ENCODE results near the gene HDAC7. TPM values are rescaled to one million over a fixed set of nuclear protein-coding genes. Genes with fewer than 3 reads are reported as not detected.

Gene HDAC7
- total and polyA plus RNA-seq, 2 donors from 2014 or later: 35.0 to 132 TPM

DNA sequence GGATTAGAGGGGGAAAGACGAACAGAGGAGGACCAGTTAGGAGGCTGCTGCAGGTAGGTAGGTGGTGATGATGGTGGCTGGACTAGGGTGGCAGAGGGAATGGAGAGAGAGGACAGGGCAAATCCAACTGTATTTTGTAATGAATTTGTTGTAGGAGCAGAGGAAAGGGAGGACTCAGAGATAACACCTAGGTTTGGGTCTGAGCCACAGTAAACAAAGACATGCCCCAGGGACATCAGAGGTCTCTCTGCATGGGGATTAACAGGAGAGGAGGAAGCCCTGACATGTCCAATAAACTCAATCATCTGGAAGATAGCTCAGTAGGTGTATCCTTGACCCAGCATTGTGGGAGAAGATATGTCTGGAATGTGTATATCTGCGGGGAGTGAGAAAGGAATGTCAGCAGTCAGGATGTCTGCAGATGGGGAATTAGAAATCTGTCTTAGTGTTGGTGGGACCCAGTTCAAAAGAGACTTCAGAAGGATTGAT, 51.3 kb downstream of the HDAC7 start:
- H3K4me1 ChIP-seq (ENCODE audit: control insufficient read depth in 2 of 3, insufficient read depth in 2 of 3, low read depth in 1 of 3, low read length in 3 of 3): peaks cover 0 to 24% (median 11%) of the 10 kb centered on the region in 3 donors
- no peak for FAIRE-seq
- peak in 2 of 5 donors; percentile 65 to 78 for DNase-seq
- TF ChIP-seq, protein P1, sequence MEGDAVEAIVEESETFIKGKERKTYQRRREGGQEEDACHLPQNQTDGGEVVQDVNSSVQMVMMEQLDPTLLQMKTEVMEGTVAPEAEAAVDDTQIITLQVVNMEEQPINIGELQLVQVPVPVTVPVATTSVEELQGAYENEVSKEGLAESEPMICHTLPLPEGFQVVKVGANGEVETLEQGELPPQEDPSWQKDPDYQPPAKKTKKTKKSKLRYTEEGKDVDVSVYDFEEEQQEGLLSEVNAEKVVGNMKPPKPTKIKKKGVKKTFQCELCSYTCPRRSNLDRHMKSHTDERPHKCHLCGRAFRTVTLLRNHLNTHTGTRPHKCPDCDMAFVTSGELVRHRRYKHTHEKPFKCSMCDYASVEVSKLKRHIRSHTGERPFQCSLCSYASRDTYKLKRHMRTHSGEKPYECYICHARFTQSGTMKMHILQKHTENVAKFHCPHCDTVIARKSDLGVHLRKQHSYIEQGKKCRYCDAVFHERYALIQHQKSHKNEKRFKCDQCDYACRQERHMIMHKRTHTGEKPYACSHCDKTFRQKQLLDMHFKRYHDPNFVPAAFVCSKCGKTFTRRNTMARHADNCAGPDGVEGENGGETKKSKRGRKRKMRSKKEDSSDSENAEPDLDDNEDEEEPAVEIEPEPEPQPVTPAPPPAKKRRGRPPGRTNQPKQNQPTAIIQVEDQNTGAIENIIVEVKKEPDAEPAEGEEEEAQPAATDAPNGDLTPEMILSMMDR (IDR thresholded peaks at IDR 0.05; ENCODE audit: borderline replicate concordance, extremely low read depth, insufficient read depth): no peak
- no peaks in the 10 kb centered on the region for H3K9me3 ChIP-seq (ENCODE audit: control insufficient read depth in 2 of 3, insufficient read depth in 1 of 3, low read length in 3 of 3)
- intact Hi-C loops (cut with DNase I): no loop called here
- H3K27me3 ChIP-seq (ENCODE audit: control insufficient read depth, insufficient read depth, low read length): no peaks in the 10 kb centered on the region
- no peak overlapping the region for H3K4me3 ChIP-seq (ENCODE audit: low read length in 3 of 3)
- H3K9ac ChIP-seq (ENCODE audit: low read length in 3 of 3): no peak overlapping the region
- H3K36me3 ChIP-seq (ENCODE audit: control insufficient read depth in 2 of 3, insufficient read depth in 3 of 3, low read length in 3 of 3): no peaks in the 10 kb centered on the region
- no peak overlapping the region for H3K27ac ChIP-seq (ENCODE audit: low read depth in 2 of 2, low read length in 2 of 2)

DNA sequence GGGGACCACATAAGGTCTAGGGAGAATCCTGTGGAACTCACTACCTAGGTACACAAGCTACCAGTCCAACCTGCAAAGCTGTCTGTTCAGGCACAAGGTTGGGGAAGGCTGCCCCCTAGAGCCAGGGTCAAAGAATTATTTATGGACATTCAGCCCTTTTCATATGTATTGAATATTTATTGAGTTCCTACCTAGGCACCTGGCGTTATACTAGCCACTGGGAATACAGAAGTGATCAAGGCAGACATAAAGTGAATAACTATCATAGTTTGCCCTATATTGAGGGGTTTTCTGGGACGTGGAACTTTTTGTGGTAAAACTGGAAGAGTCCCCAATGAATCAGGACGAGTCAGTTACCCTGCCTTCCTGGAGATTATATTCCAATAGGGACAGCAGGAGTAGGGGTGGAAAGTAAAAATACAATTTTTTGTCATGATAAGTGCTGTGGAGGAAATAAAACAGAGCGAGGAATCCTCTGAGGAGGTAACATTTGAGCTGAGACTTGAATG, 52.4 kb downstream of the HDAC7 start:
- Histone ChIP-seq H3K9me3 (ENCODE audit: control insufficient read depth in 2 of 3, insufficient read depth in 1 of 3, low read length in 3 of 3) (no peaks in the 10 kb centered on the region), H3K4me1 (ENCODE audit: control insufficient read depth in 2 of 3, insufficient read depth in 2 of 3, low read depth in 1 of 3, low read length in 3 of 3) (peaks cover 7 to 31% (median 22%) of the 10 kb centered on the region in 3 donors), H3K27me3 (ENCODE audit: control insufficient read depth, insufficient read depth, low read length) (no peaks in the 10 kb centered on the region), H3K4me3 (ENCODE audit: low read length in 3 of 3) (no peak overlapping the region), H3K9ac (ENCODE audit: low read length in 3 of 3) (no peak overlapping the region), H3K36me3 (ENCODE audit: control insufficient read depth in 2 of 3, insufficient read depth in 3 of 3, low read length in 3 of 3) (no peaks in the 10 kb centered on the region), H3K27ac (ENCODE audit: low read depth in 2 of 2, low read length in 2 of 2) (no peak overlapping the region)
- TF ChIP-seq, protein P1 (IDR thresholded peaks at IDR 0.05; ENCODE audit: borderline replicate concordance, extremely low read depth, insufficient read depth): peak; percentile 75
- intact Hi-C loops (cut with DNase I): no loop called here
- DNase-seq (peak in 1 of 5 donors; percentile 68), FAIRE-seq (no peak)

DNA sequence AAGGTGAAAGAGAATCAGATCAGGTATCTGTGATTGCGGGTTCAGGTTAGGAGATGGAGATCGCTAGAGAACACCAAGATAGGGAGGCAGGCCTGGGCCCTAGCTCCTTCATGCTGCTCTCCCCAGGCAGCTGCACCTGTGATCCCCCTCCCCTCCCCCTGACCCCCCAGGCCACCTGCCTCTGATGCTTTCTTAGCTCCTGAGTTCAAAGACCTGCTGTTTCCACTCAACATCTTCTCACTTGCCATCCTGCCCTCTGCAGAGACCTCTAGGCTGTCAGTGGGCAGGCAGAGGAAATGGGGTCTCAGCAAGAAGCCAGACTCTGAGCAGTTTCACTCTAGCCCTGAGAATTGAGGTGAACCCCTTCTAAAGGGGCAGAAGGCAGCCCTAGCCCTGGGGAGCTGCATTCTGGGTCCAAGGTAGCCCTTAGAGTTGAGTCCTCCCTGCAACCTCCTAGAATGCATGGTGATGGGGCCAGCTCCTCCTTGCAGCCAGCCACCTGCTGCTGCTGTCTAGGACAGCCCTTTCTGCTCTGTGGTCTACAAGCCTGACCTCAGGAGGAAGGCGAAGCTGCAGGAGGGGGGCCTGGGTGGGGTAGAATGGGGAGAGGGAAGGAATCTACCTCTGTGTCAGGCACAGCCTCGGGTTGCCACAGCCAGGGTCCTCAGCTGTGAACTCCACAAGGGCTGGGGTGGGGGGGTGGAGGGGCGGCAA, 53.0 kb downstream of the HDAC7 start:
- FAIRE-seq: no peak
- intact Hi-C loops (cut with DNase I): no loop called here
- no peaks in the 10 kb centered on the region for H3K27me3 ChIP-seq (ENCODE audit: control insufficient read depth, insufficient read depth, low read length)

More for the DNA sequence above, 53.0 kb downstream of the HDAC7 start:
- Histone ChIP-seq H3K4me3 (ENCODE audit: low read length in 3 of 3) (no peak overlapping the region), H3K27ac (ENCODE audit: low read depth in 2 of 2, low read length in 2 of 2) (no peak overlapping the region), H3K4me1 (ENCODE audit: control insufficient read depth in 2 of 3, insufficient read depth in 2 of 3, low read depth in 1 of 3, low read length in 3 of 3) (peaks cover 7 to 35% (median 28%) of the 10 kb centered on the region in 3 donors), H3K9me3 (ENCODE audit: control insufficient read depth in 2 of 3, insufficient read depth in 1 of 3, low read length in 3 of 3) (no peaks in the 10 kb centered on the region), H3K36me3 (ENCODE audit: control insufficient read depth in 2 of 3, insufficient read depth in 3 of 3, low read length in 3 of 3) (no peaks in the 10 kb centered on the region), H3K9ac (ENCODE audit: low read length in 3 of 3) (no peak overlapping the region)
- TF ChIP-seq, protein P1 (IDR thresholded peaks at IDR 0.05; ENCODE audit: borderline replicate concordance, extremely low read depth, insufficient read depth): no peak
- peak in 1 of 5 donors; percentile 46 for DNase-seq

All from kidney (tissue), 14 donors.